Effector memory CD4-positive, alpha-beta T cell (primary cell): ENCODE measurements around the gene MRPL10.
"Not testable (repeated sequence)": the region's sequence is repeated elsewhere in the genome, so short reads cannot be mapped to it uniquely, and the experiment has no call there.

Source experiments
- DNase-seq, 3 donors: peaks; one replicate each; pipeline ENCODE4 v3.0.0-alpha.2; 2020
- H3K27ac ChIP-seq: 2 replicates; pipeline ENCODE4 v1.7.0; 2013; ENCODE audit warnings: mild to moderate bottlenecking, low read length, moderate library complexity; ENCODE audit not compliant: insufficient read depth, poor library complexity, severe bottlenecking
- H3K27me3 ChIP-seq: replicated peaks from 2 replicates; pipeline ENCODE4 v1.7.0; 2013; ENCODE audit warnings: mild to moderate bottlenecking, low read length; ENCODE audit not compliant: insufficient read depth, control insufficient read depth, poor library complexity, severe bottlenecking
- H3K36me3 ChIP-seq: 2 replicates; pipeline ENCODE4 v1.7.0; 2013; ENCODE audit warnings: mild to moderate bottlenecking, low read length, moderate library complexity; ENCODE audit not compliant: control insufficient read depth, insufficient read depth
- H3K4me1 ChIP-seq: 2 replicates; pipeline ENCODE4 v1.7.0; 2013; ENCODE audit warnings: low read length, mild to moderate bottlenecking; ENCODE audit not compliant: control insufficient read depth, insufficient read depth, poor library complexity, severe bottlenecking
- H3K4me3 ChIP-seq: 2 replicates; pipeline ENCODE4 v1.7.0; 2013; ENCODE audit warnings: low read length, low read depth, mild to moderate bottlenecking; ENCODE audit not compliant: insufficient read depth, poor library complexity, severe bottlenecking
- H3K9me3 ChIP-seq: 2 replicates; pipeline ENCODE4 v1.7.0; 2013; ENCODE audit warnings: mild to moderate bottlenecking, low read length, moderate library complexity; ENCODE audit not compliant: control insufficient read depth

MRPL10 gene

GRCh38 chr17:47774331-47774730 is 57.0 kb downstream of the MRPL10 start:
- H3K9me3 ChIP-seq: no peaks in the 10 kb centered on the region
- H3K4me1 ChIP-seq: no peaks in the 10 kb centered on the region
- H3K27ac ChIP-seq: no peak overlapping the region
- no peak overlapping the region for H3K4me3 ChIP-seq
- H3K27me3 ChIP-seq: peaks cover 16% of the 10 kb centered on the region
- no peaks in the 10 kb centered on the region for H3K36me3 ChIP-seq
- no peak for DNase-seq

GRCh38 chr17:47773649-47774048 is 57.7 kb downstream of the MRPL10 start:
- not testable (repeated sequence) for H3K4me3 ChIP-seq, DNase-seq, H3K36me3 ChIP-seq, H3K27ac ChIP-seq, H3K4me1 ChIP-seq, H3K9me3 ChIP-seq
- H3K27me3 ChIP-seq: peaks cover 16% of the 10 kb centered on the region
